Endothelial cell of umbilical vein (primary cell): ENCODE data around the gene EMD. TPM values are rescaled to one million over a fixed set of nuclear protein-coding genes. Genes with fewer than 3 reads are reported as not detected.

Experiments used
- BruUV-seq: library from RNA; stranded (reverse); fragments of 400-500 nt; replicated peaks from 2 replicates; lab custom pipeline; 2021; lab: Mats Ljungman, UMichigan
- CTCF ChIA-PET: fragments of 300-600, 350-600 bp; sonication (Branson Sonifier 250); formaldehyde crosslinking; loops from one replicate; lab custom pipeline; 2021; ENCODE audit warnings: antibody characterized with exemption, inconsistent platforms; lab: Charles Lee
- POLR2A ChIA-PET: fragments of 300-600, 350-600 bp; sonication (Branson Sonifier 250); formaldehyde crosslinking; loops from one replicate; lab custom pipeline; 2021; ENCODE audit warnings: antibody characterized with exemption, inconsistent platforms; lab: Charles Lee
- DNase-seq: peaks from one replicate; pipeline ENCODE4 v3.0.0-alpha.2; 2011; ENCODE audit warnings: low read depth, low spot score
- FAIRE-seq: peaks from 2 replicates; lab custom pipeline; 2011; peaks lifted over from hg19 to GRCh38; lab: Jason Lieb, UNC
- H2AFZ ChIP-seq: 2 replicates; pipeline ENCODE4 v1.6.0; 2012; ENCODE audit warnings: low read depth, low read length, control low read depth, inconsistent platforms
- H3K27ac ChIP-seq: 2 replicates; pipeline ENCODE4 v1.5.1; 2011; ENCODE audit warnings: low read depth, mild to moderate bottlenecking, control low read depth, low read length, moderate library complexity; ENCODE audit not compliant: insufficient read depth
- H3K27me3 ChIP-seq, 2 experiments: 2 replicates each; pipeline versions ENCODE4 v1.6.0 to v1.6.1; 2011; ENCODE audit warnings: low read length in 2 of 2, mixed read lengths in 1 of 2; ENCODE audit not compliant: control insufficient read depth in 2 of 2, insufficient read depth in 2 of 2
- H3K36me3 ChIP-seq, 2 experiments: 2 replicates in 1 of 2; 3 replicates in 1 of 2; pipeline ENCODE4 v1.5.1; 2011; ENCODE audit warnings: low read length in 2 of 2, mild to moderate bottlenecking in 1 of 2, moderate library complexity in 1 of 2; ENCODE audit not compliant: control insufficient read depth in 2 of 2, insufficient read depth in 2 of 2; ENCODE audit errors: extremely low read depth in 1 of 2
- H3K4me1 ChIP-seq: 3 replicates; pipeline ENCODE4 v1.5.1; 2011; ENCODE audit warnings: mild to moderate bottlenecking, low read length; ENCODE audit not compliant: control insufficient read depth, insufficient read depth; ENCODE audit errors: extremely low read depth
- H3K4me2 ChIP-seq: 2 replicates; pipeline ENCODE4 v1.6.1; 2011; ENCODE audit warnings: low read length, control low read depth, mixed read lengths; ENCODE audit not compliant: insufficient read depth
- H3K4me3 ChIP-seq, 3 experiments: fragments of 200-600 bp in 1 of 3; sonication (generic), shearing (Covaris generic) in 1 of 3; replicated peaks in 1 of 3; 2 replicates each; pipeline ENCODE4 v1.5.1; 2011 to 2016; ENCODE audit warnings: control low read depth in 3 of 3, low read length in 3 of 3, mild to moderate bottlenecking in 2 of 3, inconsistent platforms in 1 of 3, low read depth in 1 of 3, moderate library complexity in 1 of 3; ENCODE audit not compliant: insufficient read depth in 1 of 3
- H3K79me2 ChIP-seq: 2 replicates; pipeline ENCODE4 v1.6.0; 2012; ENCODE audit warnings: low read length, inconsistent platforms; ENCODE audit not compliant: control insufficient read depth, insufficient read depth
- H3K9ac ChIP-seq: replicated peaks from 2 replicates; pipeline ENCODE3; 2011; ENCODE audit warnings: low read length, control low read depth; ENCODE audit not compliant: insufficient read depth; ENCODE audit errors: extremely low read depth
- H3K9me1 ChIP-seq: replicated peaks from 3 replicates; pipeline ENCODE4 v1.6.0; 2011; ENCODE audit warnings: mild to moderate bottlenecking, low read length; ENCODE audit not compliant: control insufficient read depth, insufficient read depth; ENCODE audit errors: extremely low read depth
- H3K9me3 ChIP-seq: replicated peaks from 2 replicates; pipeline ENCODE4 v1.5.1; 2012; ENCODE audit warnings: low read length, inconsistent platforms; ENCODE audit not compliant: control insufficient read depth, insufficient read depth
- H4K20me1 ChIP-seq: replicated peaks from 2 replicates; pipeline ENCODE3; 2011; ENCODE audit warnings: mild to moderate bottlenecking, low read length; ENCODE audit not compliant: control insufficient read depth, insufficient read depth; ENCODE audit errors: extremely low read depth
- CTCF ChIP-seq, 2 donors: IDR thresholded peaks; 1 replicate in 1 of 2; 2 replicates in 1 of 2; pipeline ENCODE4 v1.5.1; 2011; ENCODE audit warnings: low read length in 2 of 2, mild to moderate bottlenecking in 2 of 2, moderate library complexity in 2 of 2, control low read depth in 1 of 2, inconsistent platforms in 1 of 2, low read depth in 1 of 2; ENCODE audit not compliant: insufficient read depth in 1 of 2; ENCODE audit errors: extremely low read depth in 1 of 2
- EZH2 ChIP-seq: IDR thresholded peaks from 2 replicates; pipeline ENCODE4 v1.6.1; 2012; ENCODE audit warnings: borderline replicate concordance, low read depth, mild to moderate bottlenecking, moderate library complexity, low read length, inconsistent platforms; ENCODE audit not compliant: severe bottlenecking
- FOS ChIP-seq: IDR thresholded peaks from 2 replicates; pipeline ENCODE4 v1.6.1; 2011; ENCODE audit warnings: mild to moderate bottlenecking, low read length, moderate library complexity, borderline replicate concordance; ENCODE audit not compliant: insufficient read depth
- GATA2 ChIP-seq: IDR thresholded peaks from 2 replicates; pipeline ENCODE4 v1.7.0; 2011; ENCODE audit warnings: low read depth, mild to moderate bottlenecking, moderate library complexity, mixed read lengths, low read length; ENCODE audit not compliant: insufficient read length, insufficient read depth
- JUN ChIP-seq: IDR thresholded peaks from 2 replicates; pipeline ENCODE4 v1.6.1; 2011; ENCODE audit warnings: borderline replicate concordance, low read depth; ENCODE audit not compliant: insufficient read length, insufficient read depth
- MYC ChIP-seq: IDR thresholded peaks from one replicate; pipeline ENCODE4 v1.6.1; 2011; ENCODE audit warnings: mild to moderate bottlenecking, low read depth, low read length
- POLR2A ChIP-seq: IDR thresholded peaks from 2 replicates; pipeline ENCODE4 v1.6.1; 2012; ENCODE audit warnings: low read depth, mild to moderate bottlenecking, control low read depth, low read length
- POLR2AphosphoS5 ChIP-seq: IDR thresholded peaks from 2 replicates; pipeline ENCODE4 v1.6.1; 2012; ENCODE audit warnings: low read depth, mild to moderate bottlenecking, control low read depth, low read length, moderate library complexity; ENCODE audit not compliant: insufficient read depth
- dilution Hi-C: fragments of 300-500 bp; cut with MboI; formaldehyde crosslinking; loops from one replicate; pipeline ENCODE4 v1.15.0; 2019; ENCODE audit warnings: low sequenced_read_pairs; ENCODE audit not compliant: extremely low pct_ligation_motif_present
- intact Hi-C: fragments of 100-400 bp; cut with micrococcal nuclease; formaldehyde crosslinking; loops from one replicate; pipeline ENCODE4 v1.10.0; 2022
- polyA plus RNA-seq, 4 experiments: library from polyadenylated mRNA; depleted of rRNA in 3 of 4; stranded (reverse) in 3 of 4; unstranded in 1 of 4; fragments of >200 nt; gene quantifications; 2 replicates each; pipeline versions ENCODE4 v1.2.1 to v1.2.3, GENCODE V29; 2011 to 2012; ENCODE audit warnings: missing spikeins in 1 of 4
- total RNA-seq: library from RNA; stranded (reverse); gene quantifications from 2 replicates; pipeline ENCODE4 v1.2.3, GENCODE V29; 2021
- TF ChIP-seq, protein P1 (sequence below): IDR thresholded peaks from 2 replicates; pipeline ENCODE4 v1.6.1; 2011; ENCODE audit not compliant: insufficient read depth, insufficient read length

The EMD gene
- total and polyA plus RNA-seq, 2 donors (not counting 3 experiments of a cell fraction or from before 2014, with no cell fraction given): 50.6 to 76.8 TPM

- Histone ChIP-seq H2AFZ (no peak overlapping the region), H4K20me1 (no peaks in the 10 kb centered on the region), H3K4me3 (no peak overlapping the region), H3K27me3 (no peaks in the 10 kb centered on the region), H3K4me1 (peaks cover 1% of the 10 kb centered on the region), H3K4me2 (no peak overlapping the region), H3K9me3 (no peaks in the 10 kb centered on the region), H3K9ac (no peak overlapping the region), H3K79me2 (peaks cover 94% of the 10 kb centered on the region), H3K9me1 (no peaks in the 10 kb centered on the region), H3K27ac (no peak overlapping the region), H3K36me3 (peaks cover 24 to 81% of the 10 kb centered on the region in 2 experiments)
- ChIA-PET POLR2A (no interaction called here), CTCF (no interaction called here)
- no peak for FAIRE-seq
- TF ChIP-seq FOS: no peak
- no peak for TF ChIP-seq CTCF (IDR thresholded peaks at IDR 0.05; ENCODE audit: extremely low read depth in 1 of 2, insufficient read depth in 1 of 2, low read depth in 1 of 2, low read length in 2 of 2)
- TF ChIP-seq, protein P1, sequence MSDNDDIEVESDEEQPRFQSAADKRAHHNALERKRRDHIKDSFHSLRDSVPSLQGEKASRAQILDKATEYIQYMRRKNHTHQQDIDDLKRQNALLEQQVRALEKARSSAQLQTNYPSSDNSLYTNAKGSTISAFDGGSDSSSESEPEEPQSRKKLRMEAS: no peak
- no peak for TF ChIP-seq MYC
- TF ChIP-seq JUN: no peak
- TF ChIP-seq POLR2AphosphoS5: no peak
- no peak for TF ChIP-seq POLR2A
- no peak for TF ChIP-seq EZH2
- no peak for TF ChIP-seq GATA2
- dilution Hi-C loops (no loop called here), intact Hi-C loops (no loop called here)
- no TSS peak for BruUV-seq
- DNase-seq: no peak
Measured at GRCh38 chrX:154362085-154362742, 16.9 kb upstream of the EMD start.
